ENCODE data around the gene FES. TPM values are rescaled to one million over a fixed set of nuclear protein-coding genes. Genes with fewer than 3 reads are reported as not detected.
"Not testable (repeated sequence)": the region's sequence is repeated elsewhere in the genome, so short reads cannot be mapped to it uniquely, and the experiment has no call there.

Gene FES
- total and polyA plus RNA-seq, 7 donors = 4.2 to 8.1 (median 7.1) TPM

DNA sequence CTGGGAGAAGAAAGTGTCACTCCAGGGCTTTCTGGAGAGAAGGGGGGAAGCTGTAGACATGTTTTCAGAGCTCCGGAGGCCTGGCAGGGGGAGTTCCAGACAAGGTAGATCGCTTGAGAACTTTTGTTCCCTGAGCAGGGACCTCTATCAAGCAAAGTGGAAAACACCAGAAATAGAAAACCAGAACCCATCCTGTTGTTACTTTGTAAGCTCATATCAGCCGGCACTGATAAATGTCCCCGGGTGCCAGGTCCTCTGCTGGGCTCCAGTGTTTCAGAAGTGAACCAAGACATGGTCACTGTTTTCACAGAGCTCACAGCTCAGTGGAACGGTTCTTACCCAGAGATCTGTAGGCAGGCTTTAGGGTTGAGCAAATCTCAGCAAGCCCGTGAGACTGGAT is 34.5 kb downstream of the FES start:
- TF ChIP-seq, protein P1, sequence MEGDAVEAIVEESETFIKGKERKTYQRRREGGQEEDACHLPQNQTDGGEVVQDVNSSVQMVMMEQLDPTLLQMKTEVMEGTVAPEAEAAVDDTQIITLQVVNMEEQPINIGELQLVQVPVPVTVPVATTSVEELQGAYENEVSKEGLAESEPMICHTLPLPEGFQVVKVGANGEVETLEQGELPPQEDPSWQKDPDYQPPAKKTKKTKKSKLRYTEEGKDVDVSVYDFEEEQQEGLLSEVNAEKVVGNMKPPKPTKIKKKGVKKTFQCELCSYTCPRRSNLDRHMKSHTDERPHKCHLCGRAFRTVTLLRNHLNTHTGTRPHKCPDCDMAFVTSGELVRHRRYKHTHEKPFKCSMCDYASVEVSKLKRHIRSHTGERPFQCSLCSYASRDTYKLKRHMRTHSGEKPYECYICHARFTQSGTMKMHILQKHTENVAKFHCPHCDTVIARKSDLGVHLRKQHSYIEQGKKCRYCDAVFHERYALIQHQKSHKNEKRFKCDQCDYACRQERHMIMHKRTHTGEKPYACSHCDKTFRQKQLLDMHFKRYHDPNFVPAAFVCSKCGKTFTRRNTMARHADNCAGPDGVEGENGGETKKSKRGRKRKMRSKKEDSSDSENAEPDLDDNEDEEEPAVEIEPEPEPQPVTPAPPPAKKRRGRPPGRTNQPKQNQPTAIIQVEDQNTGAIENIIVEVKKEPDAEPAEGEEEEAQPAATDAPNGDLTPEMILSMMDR (IDR thresholded peaks at IDR 0.05) = no peak
- intact Hi-C loops (cut with DNase I) = no loop called here
- ATAC-seq (no peak), DNase-seq (peak in 1 of 2 donors; percentile 42)
- 87 to 93% (median 89%) methylated on average over 6 of the region's 6 CpGs for WGBS, 3 donors
- peaks cover 7 to 89% of the 10 kb centered on the region in 2 donors for H3K36me3 ChIP-seq (ENCODE audit: insufficient read depth in 1 of 2, low read depth in 1 of 2)
- no peak overlapping the region for H3K4me3 ChIP-seq
- no peaks in the 10 kb centered on the region for H3K27me3 ChIP-seq (ENCODE audit: insufficient read depth in 3 of 3, low read length in 2 of 3)
- no peaks in the 10 kb centered on the region for H3K9me3 ChIP-seq
- H3K4me1 ChIP-seq = peaks cover 23% of the 10 kb centered on the region
- H3K27ac ChIP-seq = no peak overlapping the region

GRCh38 chr15:90921887-90922286 is 37.6 kb downstream of the FES start:
- no peak for ATAC-seq
- no peak for DNase-seq
- WGBS, 3 donors = 91 to 96% (median 93%) methylated on average over 4 of the region's 4 CpGs
- Histone ChIP-seq H3K27ac (no peak overlapping the region), H3K27me3 (ENCODE audit: insufficient read depth in 3 of 3, low read length in 2 of 3) (no peaks in the 10 kb centered on the region), H3K4me3 (no peak overlapping the region), H3K9me3 (no peaks in the 10 kb centered on the region), H3K36me3 (ENCODE audit: insufficient read depth in 1 of 2, low read depth in 1 of 2) (peaks cover 7 to 64% of the 10 kb centered on the region in 2 donors), H3K4me1 (no peaks in the 10 kb centered on the region)
- TF ChIP-seq, protein P1 (IDR thresholded peaks at IDR 0.05) = no peak
- intact Hi-C loops (cut with DNase I) = no loop called here

- 87 to 94% (median 92%) methylated on average over 7 of the region's 7 CpGs for WGBS, 3 donors
- H3K4me3 ChIP-seq; intact Hi-C loops (cut with DNase I); H3K9me3 ChIP-seq; H3K27ac ChIP-seq; H3K4me1 ChIP-seq; H3K27me3 ChIP-seq (ENCODE audit: insufficient read depth in 3 of 3, low read length in 2 of 3): not testable (repeated sequence)
- DNase-seq (peak in 1 of 2 donors; percentile 14), ATAC-seq (peak in 1 of 4 donors; percentile 42)
- peaks cover 7 to 55% of the 10 kb centered on the region in 2 donors for H3K36me3 ChIP-seq (ENCODE audit: insufficient read depth in 1 of 2, low read depth in 1 of 2)
These were observed 38.5 kb downstream of the FES start for GRCh38 chr15:90922712-90923322.

- H3K9me3 ChIP-seq = no peaks in the 10 kb centered on the region
- no peak overlapping the region for H3K27ac ChIP-seq
- DNase-seq = no peak
- ATAC-seq = no peak
- intact Hi-C loops (cut with DNase I) = no loop called here
- WGBS, 3 donors = 86 to 88% (median 86%) methylated on average over 5 of the region's 5 CpGs
- peaks cover 7% of the 10 kb centered on the region for H3K4me1 ChIP-seq
- TF ChIP-seq, protein P1 (IDR thresholded peaks at IDR 0.05) = no peak
- H3K27me3 ChIP-seq (ENCODE audit: insufficient read depth in 3 of 3, low read length in 2 of 3) = no peaks in the 10 kb centered on the region
- H3K4me3 ChIP-seq = no peak overlapping the region
- H3K36me3 ChIP-seq (ENCODE audit: insufficient read depth in 1 of 2, low read depth in 1 of 2) = peaks cover 0 to 39% of the 10 kb centered on the region in 2 donors
These were observed 40.1 kb downstream of the FES start for GRCh38 chr15:90924375-90924774.

- Histone ChIP-seq H3K4me1 (peaks cover 22% of the 10 kb centered on the region), H3K36me3 (ENCODE audit: insufficient read depth in 1 of 2, low read depth in 1 of 2) (peaks cover 0 to 15% of the 10 kb centered on the region in 2 donors)
- peak in 1 of 2 donors; percentile 42 for DNase-seq
- H3K27me3 ChIP-seq (ENCODE audit: insufficient read depth in 3 of 3, low read length in 2 of 3); H3K4me3 ChIP-seq; ATAC-seq; H3K27ac ChIP-seq; intact Hi-C loops (cut with DNase I); H3K9me3 ChIP-seq: not testable (repeated sequence)
- 84 to 92% (median 89%) methylated on average over 10 of the region's 10 CpGs for WGBS, 3 donors
These were observed 42.5 kb downstream of the FES start for GRCh38 chr15:90926766-90927165.

DNA sequence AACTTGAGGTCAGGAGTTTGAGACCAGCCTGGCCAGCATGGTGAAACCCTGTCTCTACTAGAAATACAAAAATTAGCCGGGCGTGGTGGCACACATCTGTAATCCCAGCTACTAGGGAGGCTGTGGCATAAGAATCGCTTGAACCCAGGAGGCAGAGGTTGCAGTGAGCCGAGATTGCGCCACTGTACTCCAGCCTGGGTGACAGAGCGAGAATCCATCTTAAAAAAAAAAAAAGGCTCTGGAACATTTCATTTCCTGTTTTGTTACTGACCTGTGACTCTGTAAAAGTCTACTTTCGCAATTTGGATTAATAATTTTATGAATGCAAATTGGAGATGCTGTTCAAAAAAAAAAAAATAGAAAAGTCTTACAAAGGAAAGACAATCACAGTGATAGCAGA is 43.8 kb downstream of the FES start:
- DNase-seq = peak in 1 of 2 donors; percentile 34
- H3K27me3 ChIP-seq (ENCODE audit: insufficient read depth in 3 of 3, low read length in 2 of 3); H3K36me3 ChIP-seq (ENCODE audit: insufficient read depth in 1 of 2, low read depth in 1 of 2); ATAC-seq; H3K27ac ChIP-seq; intact Hi-C loops (cut with DNase I); H3K9me3 ChIP-seq; H3K4me3 ChIP-seq: not testable (repeated sequence)
- WGBS, 3 donors = 87 to 92% (median 92%) methylated on average over 7 of the region's 7 CpGs
- H3K4me1 ChIP-seq = peaks cover 25% of the 10 kb centered on the region
